HG02943 (cell line): Measurements from ENCODE around the gene ZNF750.
"Not testable (repeated sequence)": the region's sequence is repeated elsewhere in the genome, so short reads cannot be mapped to it uniquely, and the experiment has no call there.

ENCODE experiments used
- ATAC-seq: cut with Tn5 transposase; IDR thresholded peaks from one replicate; pipeline ENCODE4 v1.9.1; 2021; ENCODE audit warnings: mild to moderate bottlenecking, low read depth, moderate library complexity; ENCODE audit not compliant: unreplicated experiment

Gene ZNF750

DNA sequence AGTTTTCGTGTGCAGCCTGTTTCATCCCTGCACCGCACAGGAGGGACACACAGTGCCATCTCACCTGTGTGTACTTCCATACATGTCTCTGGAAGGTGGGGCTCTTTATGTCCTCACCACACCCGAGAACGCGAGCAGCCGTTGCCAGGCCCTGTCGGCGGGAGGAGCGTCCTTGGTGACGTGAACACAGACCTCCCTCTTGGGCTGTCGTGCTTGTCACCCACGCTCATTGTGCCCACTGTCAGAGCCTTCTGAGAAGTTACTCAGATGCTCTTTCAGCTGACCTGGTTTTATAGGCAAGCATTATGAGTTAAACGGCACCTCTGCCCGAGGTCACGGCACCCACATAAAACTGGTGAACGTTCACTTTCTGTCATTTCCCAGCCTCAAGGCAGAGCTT is 40.2 kb downstream of the ZNF750 start:
- ATAC-seq = no peak

DNA sequence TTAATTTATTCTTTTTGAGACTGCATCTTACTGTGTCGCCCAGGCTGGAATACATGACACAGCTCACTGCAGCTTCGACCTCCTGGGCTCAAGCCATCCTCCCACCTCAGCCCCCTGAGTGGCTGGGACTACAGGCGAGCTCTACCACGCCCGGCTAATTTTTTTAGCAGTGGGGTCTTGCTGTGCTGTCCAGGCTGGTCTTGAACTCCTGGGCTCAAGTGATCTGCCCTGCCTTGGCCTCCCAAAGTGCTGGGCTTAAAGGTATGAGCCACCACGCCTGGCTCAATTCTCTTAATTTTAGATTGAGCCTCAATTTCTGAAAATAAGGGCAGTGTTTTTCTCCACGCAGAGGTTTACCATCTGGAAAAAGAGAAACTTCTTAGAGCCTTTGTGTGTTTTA is 41.1 kb downstream of the ZNF750 start:
- no peak for ATAC-seq

DNA sequence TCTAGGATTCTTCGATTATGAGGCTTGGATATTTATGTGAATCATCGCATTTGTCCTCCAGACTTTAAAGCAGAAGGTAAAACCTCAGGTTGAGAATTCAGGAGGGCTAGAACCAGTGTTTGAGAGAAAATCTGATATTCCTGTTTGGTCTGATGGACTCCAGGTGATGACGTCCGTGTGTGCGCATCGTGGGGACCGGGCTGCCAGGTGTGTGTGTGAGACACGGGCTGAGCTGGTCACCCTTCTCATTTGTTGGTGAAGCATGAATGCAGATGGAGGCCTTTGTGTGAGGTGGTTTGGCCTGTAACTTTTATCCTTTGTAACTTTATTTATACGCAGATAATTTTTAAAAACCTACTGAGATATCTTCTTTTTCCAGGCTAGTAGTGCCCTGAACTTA is 42.8 kb downstream of the ZNF750 start:
- no peak for ATAC-seq

DNA sequence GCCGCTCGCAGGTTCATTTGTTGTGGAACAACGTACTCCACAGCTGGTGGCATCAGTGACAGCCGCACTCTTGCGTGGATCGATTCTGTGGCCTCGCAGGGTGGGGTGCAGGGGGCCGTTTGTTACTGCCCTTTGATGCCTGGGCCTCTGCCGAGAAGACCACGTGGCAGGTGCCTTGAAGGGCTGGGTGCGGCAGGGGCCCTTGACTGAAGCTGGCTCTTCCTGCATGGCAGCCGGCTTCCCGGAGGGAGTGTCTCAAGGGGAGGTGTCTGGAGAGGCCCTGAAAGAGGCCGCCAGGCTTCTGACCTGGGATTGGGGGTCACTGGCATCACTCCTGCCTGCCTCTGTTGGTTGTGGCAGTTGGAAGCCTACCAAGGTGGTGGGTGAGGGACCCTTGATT is 44.2 kb downstream of the ZNF750 start:
- ATAC-seq = no peak

DNA sequence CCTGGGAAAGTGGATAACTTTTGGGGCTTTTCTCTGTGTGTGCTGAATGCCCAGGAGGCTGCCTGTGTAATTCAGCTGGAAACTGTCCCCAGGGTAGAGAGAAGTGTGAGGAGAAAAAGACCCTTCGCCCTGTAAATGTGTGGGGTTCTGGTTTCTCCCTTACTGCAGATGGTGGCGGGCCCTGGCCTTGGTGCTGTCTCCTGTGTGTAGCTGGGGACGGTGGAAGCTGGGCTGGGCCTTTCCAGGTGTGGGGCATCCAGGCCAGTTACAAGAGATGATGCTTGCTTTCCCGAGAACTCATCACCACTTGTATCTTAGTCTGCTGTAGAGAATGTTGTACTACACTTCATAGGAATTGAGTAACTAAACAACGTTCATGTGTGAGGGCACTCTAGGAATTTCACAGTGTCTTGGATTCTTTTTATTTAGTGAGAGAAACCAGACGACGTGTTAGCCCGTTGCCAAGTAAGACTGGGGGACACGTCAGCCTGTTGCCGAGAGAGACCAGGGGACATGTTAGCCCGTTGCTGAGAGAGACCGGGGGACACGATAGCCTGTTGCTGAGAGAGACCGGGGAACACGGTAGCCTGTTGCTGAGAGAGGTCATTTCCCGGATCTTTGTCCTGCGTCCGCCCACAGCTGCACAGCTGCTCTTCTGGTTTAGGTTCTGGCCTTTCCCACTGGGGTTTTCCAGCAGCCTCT is 44.9 kb downstream of the ZNF750 start:
- ATAC-seq = no peak

DNA sequence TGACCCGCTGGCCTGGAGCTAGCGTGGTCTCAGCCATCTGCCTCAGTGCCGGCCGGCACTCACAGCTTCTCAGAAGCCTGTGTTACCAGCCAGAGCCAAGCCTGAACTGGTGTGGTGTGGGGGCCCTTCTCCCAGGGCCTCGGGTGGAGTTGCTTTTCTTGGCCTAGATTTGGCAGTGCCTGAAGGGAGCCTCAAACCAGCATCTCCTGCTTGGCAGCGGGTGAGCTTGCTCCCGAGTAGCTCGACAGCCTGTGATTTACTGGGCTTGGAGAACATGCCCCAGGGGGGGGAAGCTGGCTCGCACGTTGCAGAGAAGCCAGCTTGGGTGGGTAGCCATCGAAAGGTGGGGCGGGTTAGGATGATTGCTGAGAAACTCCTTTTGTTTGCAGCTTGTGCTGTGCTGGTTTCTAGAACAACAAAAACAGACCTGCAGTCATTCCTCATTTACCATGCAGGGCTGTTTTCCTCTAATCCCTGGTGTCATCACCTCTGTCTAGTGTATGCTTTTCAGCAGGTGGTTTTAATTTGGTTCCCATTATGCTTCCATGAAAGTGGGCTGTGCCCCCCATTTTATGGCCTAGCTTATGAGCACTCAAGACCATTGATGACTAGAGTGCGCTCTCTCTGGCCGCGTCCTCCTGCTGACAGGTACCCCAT is 45.7 kb downstream of the ZNF750 start:
- ATAC-seq = no peak

DNA sequence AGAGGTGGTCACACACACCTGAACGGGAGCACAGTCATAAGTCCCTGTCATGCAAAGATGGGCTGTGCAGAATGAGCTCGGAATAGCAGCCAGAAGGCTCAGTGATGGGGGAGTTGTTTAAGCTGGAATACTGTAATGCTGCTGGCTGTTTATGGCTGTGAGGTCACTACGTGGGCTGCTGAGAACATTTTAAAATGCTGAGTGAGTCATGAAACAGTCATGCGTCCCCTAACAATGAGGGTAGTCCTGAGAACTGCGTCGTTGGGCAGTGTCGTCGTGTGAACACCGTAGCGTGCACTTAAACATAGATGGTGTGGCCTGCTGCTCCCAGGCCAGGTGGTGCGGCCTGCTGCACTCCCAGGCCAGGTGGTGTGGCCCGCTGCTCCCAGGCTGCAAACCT is 48.3 kb downstream of the ZNF750 start:
- no peak for ATAC-seq

DNA sequence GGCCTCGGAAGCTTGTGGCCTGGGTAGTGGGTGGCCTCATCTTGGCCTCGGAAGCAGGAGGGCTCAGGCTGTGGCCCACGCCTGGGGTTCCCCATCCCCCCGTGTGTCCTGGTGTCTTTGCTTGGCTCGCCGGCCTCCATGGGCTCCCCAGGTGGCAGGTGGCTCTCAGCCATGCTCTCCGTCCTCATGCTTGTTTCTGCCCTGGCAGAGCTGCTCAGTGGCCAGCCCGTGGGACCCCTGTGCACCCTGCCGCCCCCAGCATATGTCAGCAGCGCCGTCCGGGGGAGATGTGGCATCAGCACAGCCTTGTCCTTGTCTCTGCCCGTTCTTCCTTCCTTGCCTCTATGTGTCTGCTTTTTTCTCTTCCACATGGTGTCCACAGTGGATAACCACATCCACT is 49.4 kb downstream of the ZNF750 start:
- ATAC-seq = no peak

DNA sequence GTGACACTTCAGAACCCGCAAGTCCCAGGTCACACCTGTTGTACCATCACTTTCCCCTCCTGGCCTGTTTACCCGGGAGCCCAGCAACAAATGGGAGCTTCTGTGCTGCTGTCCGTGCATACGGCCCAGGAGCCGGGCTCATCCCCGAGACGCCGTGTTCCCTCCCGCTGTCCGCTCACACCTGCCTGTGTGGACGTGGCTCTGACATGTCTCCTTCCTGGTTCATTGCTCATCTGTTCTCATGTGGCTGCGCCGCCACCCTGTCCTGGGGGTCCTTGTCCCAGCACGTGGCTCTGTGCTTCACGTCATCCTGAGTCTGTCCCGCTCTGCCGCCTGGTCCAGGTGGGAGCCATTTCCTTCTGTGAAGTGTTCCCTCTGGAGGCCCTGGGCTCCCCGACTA is 50.0 kb downstream of the ZNF750 start:
- ATAC-seq = no peak

DNA sequence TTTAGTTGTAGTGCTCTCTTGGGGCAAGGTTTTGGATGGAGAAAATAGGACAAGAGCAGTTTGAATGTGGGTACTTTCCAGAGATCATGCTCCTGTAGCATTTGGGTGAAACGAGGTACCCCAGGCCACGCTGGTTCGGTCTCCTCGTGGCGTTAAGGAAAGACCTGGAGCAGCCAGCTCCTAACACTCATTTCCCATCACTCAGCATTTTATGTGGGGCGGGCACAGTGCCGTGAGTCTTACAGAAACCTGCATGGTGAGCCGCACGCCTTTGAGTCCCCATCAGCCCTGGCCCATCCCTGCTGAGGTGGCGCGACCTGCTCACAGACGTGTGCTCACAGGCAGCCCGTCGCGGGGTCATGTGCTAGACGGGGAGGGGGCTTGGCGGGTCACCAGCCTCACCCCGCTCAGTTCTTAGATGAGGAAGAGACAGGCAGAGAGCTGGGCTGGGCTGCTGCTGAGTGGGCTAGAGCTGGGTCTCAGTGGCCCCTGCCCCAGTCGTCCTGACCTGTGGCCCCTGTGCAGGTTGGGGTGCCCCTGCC is 50.7 kb downstream of the ZNF750 start:
- no peak for ATAC-seq

DNA sequence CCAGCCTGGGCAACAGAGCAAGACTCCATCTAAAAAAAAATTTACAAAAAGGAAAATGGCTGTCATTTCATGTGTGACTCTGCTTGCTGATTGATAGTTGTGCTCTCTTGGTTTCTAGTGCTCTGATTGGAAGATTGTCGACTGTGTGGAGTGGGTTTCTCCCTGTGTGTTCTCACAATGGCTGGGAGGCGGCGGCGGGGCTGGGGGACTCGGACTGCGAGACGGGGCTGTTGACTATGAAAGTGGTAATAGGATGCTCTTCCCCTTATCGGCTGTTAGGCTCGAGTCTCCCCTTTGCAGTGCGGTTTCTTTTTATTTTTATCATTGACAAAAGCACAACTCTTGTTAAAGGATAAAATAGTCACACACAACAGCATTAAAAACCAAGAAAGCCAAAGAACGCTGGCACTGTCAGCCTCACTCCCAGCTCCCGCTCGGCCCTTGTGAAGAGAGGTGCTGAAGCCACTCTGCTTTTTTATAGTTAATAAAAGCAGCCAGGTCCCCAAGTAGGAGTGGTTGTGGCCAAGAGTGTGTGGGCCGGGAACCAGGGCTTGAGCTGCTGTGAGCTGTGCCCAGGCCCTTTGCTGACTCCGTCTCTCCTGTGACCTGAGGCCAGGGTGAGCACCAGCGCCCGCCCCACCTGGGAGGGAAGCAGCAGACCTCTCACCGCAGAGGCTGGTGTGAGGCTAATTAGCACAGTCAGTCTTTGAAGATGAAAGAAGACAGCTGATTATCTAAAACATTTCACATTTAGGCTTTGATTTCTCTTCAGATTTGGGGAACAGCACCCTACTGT is 51.4 kb downstream of the ZNF750 start:
- ATAC-seq = no peak

DNA sequence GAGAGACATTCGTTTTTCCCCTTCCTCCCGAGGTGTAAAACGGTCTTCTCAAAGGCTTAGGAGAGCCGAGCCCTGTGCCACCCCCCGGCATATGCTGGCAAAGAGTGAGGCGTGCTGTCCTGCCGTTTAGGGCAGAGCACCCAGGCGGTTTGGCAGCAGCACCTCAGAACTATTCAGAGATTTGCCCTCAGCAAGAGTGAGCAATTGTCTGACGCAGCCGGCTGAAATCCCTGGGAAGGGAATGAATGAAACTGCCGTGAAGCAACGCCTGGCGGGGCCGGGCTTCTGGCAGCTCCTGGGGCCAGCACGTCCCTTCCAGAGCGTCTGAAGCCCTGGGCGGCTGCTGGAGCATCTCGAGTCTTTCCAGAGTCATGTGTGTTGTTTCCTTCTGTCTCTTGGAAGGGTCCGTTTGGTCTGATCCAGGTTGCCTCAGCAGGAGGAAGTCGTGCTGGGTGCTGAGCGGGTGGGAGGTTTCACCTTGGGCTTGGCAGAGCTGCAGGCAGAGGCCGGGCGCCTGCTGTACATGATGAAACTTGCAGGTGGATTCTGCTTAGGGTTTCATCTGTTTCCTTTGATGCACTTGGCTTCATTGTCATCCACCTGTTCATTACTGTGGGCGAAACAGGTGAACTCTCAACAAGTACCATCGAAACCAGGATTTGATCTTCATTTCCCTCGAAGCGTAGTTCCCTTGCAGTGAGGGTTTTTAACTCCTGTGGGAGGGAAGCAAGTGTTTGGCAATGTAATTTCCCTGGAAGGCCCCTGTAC is 52.6 kb downstream of the ZNF750 start:
- no peak for ATAC-seq

DNA sequence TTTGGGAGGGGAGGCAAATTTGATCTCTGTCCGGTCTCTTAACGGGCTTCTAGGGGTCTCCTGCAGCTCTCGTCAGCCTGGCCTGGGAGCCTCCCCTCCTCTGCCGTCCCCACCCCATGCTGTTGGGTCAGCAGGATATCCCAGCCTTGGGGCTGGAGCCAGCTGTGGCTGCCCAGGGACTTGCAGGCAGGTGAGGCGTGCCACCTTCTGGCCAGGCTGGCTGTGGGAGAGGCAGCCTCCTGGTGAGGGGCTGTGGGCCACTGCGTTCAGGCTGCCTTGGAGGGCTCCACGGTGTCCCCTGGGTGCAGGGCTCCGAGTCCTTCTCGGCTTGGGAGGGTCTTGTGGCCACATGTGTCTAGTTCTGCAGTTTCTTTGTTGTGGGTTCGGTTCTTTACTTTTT is 53.4 kb downstream of the ZNF750 start:
- ATAC-seq = no peak

DNA sequence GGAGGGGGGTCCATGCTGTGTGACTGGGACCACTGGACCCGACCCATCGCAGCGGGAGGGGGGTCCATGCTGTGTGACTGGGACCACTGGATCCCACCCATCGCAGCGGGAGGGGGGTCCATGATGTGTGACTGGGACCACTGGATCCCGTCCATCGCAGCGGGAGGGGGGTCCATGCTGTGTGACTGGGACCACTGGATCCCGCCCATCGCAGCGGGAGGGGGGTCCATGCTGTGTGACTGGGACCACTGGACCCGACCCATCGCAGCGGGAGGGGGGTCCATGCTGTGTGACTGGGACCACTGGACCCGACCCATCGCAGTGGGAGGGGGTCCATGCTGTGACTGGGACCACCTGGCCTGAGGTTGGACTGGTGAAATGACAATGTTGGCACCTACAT is 54.2 kb downstream of the ZNF750 start:
- ATAC-seq = not testable (repeated sequence)

DNA sequence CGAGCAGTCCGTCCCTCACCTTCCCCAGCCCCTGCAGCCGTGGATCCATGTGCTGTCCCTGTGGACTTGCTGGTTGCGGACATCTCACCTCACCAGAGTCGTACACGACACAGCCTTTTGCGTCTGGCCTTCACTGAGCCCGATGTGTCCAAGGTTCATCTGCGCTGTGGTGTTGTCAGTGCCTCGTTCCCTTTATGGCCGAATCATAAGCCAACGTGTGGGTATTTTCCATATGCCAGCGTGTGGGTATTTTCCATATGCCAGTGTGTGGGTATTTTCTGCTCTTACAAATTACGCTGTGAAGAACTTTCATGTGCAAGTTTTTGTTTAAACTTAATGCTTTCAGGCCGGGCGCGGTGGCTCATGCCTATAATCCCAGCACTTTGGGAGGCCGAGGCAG is 56.3 kb downstream of the ZNF750 start:
- no peak for ATAC-seq

DNA sequence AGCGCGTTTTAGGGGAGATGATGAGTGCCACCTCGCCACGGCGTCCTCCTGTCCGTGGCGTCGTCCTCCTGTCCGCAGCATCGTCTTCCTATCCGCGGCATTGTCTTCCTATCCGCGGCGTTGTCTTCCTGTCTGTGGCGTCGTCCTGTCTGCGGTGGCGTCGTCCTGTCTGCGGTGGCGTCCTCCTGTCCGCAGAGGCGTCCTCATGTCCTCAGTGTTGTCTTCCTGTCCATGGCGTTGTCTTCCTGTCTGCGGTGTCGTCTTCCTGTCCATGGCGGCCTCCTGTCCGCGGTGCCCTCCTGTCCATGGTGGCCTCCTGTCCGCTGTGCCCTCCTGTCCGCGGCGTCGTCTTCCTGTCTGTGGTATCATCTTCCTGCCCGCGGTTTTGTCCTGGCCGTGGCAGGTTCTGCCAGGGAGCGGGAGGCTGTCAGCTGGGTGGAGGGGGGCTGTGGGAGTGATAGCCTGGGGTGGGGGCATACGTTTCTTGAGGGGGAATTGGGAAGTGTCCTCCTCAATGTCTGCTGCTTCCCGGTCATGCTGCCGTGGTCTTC is 57.1 kb downstream of the ZNF750 start:
- no peak for ATAC-seq

DNA sequence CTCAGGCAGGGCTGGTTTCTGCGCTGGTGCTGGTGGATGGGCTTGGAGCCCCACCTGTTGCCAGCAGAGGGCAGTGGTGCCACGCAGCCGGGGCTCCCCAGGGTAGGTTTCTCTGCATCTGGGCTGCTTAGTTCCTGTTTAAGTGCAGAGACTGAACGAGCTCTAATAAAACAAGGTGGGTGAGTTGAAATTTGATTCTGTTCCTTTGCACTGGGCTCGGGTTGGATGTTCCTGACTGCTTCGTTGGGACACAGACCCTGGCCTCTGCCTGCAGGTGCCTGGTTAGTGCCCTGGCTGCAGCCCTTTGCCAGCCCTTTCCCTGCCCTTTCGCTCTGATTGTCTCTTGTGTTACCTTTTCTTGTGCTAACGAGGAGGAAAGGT is 57.9 kb downstream of the ZNF750 start:
- no peak for ATAC-seq

DNA sequence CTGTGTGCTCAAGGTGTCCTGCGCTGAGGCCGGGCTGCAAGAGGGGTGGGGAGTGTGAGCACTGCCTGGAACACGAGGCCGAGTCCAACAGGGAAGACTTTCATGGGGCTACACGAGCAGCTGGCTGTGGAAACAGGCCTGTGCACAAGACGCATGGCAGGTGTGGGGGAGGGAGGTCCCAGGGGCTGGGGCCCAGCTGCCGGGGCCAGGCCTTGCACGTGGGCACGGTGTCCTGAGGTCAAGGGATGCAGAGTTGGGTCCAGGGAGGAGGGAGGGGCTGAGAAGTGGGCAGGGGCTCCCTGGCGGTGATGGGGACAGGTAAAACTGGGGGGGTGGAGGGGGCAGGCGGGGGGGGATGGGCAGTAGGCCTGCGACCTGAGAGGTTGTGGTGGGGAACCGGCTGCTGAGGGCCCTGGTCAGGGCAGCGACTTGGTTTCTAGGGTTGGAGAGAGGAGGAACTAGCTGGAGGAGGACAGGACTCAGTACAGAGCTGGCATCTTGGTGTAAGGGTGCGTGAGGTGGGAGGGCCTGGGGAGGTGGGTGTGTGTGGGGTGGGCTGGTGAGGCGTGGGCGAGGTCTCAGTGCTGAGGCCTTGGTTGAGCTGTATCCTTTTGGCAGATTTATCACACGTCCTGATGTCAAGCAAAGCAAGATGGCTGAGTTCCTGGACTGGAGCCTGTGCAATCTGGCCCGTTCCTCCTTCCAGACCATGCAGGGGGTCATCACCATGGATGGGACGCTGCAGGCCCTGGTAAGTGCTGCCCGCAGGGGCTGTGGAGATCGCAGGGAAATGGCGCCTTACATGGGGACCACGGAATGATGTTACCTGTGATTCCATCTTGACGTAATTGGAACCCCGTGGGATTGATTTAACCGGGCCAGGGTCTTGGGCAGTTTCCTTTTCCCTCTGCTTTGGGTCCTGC is 58.6 kb downstream of the ZNF750 start:
- ATAC-seq = no peak

DNA sequence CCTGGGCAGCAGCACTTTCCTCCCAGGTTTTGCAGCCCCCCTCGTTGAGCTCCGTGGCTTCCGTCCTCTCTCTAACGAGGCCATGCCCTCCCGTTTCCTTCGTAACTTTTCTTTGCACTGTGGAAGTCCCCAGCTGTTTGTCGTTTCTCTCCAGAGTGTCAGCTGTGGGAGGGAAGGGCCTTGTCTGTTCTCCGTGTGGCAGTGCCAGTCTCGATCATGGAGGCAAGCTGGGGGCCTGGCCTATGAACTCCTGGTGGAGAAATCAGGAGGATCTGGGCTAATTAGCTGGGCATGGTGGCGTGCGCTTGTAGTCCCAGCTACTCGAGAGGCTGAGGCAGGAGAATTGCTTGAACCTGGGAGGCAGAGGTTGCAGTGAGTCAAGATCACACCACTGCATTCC is 59.6 kb downstream of the ZNF750 start:
- no peak for ATAC-seq
